ENCODE measurements around the gene TMPRSS13. TPM values are rescaled to one million over a fixed set of nuclear protein-coding genes. Genes with fewer than 3 reads are reported as not detected.

TMPRSS13 gene
- polyA plus RNA-seq, 1 donor from 2014 or later: not detected

GRCh38 chr11:117945047-117945810 lies 16.0 kb upstream of the TMPRSS13 start:
- no peaks in the 10 kb centered on the region for H3K36me3 ChIP-seq (ENCODE audit: insufficient read depth, low read length)
- no peak overlapping the region for H3K4me2 ChIP-seq (ENCODE audit: low read length)
- no peaks in the 10 kb centered on the region for H4K20me1 ChIP-seq (ENCODE audit: insufficient read depth)
- no peak overlapping the region for H3K27ac ChIP-seq (ENCODE audit: low read length)
- H3K4me3 ChIP-seq (ENCODE audit: low read length): no peak overlapping the region
- H3F3A ChIP-seq (ENCODE audit: insufficient read depth, low read length, poor library complexity, severe bottlenecking): no peaks in the 10 kb centered on the region
- no peak overlapping the region for H3K9ac ChIP-seq (ENCODE audit: low read length)
- no peak overlapping the region for H2AFZ ChIP-seq (ENCODE audit: low read depth, low read length)
- no peaks in the 10 kb centered on the region for H3K9me2 ChIP-seq (ENCODE audit: insufficient read depth, low read length)
- no peaks in the 10 kb centered on the region for H3K79me2 ChIP-seq (replicated peaks; ENCODE audit: insufficient read depth, low read length)
- H3K27me3 ChIP-seq (ENCODE audit: insufficient read depth, low read depth, low read length): no peaks in the 10 kb centered on the region
- no peaks in the 10 kb centered on the region for H3K9me3 ChIP-seq (ENCODE audit: low read length)
- peak; percentile 30 for TF ChIP-seq CTCF (IDR thresholded peaks at IDR 0.05; ENCODE audit: poor library complexity, severe bottlenecking)
- TF ChIP-seq EP300 (conservative IDR thresholded peaks at IDR 0.05; ENCODE audit: poor library complexity, severe bottlenecking): no peak

- no peak overlapping the region for H3K4me3 ChIP-seq (ENCODE audit: low read length)
- H3K36me3 ChIP-seq (ENCODE audit: insufficient read depth, low read length): no peaks in the 10 kb centered on the region
- no peaks in the 10 kb centered on the region for H4K20me1 ChIP-seq (ENCODE audit: insufficient read depth)
- H3K9me2 ChIP-seq (ENCODE audit: insufficient read depth, low read length): no peaks in the 10 kb centered on the region
- H3K9ac ChIP-seq (ENCODE audit: low read length): no peak overlapping the region
- H3K79me2 ChIP-seq (replicated peaks; ENCODE audit: insufficient read depth, low read length): no peaks in the 10 kb centered on the region
- no peaks in the 10 kb centered on the region for H3F3A ChIP-seq (ENCODE audit: insufficient read depth, low read length, poor library complexity, severe bottlenecking)
- no peak overlapping the region for H3K27ac ChIP-seq (ENCODE audit: low read length)
- H2AFZ ChIP-seq (ENCODE audit: low read depth, low read length): no peak overlapping the region
- no peaks in the 10 kb centered on the region for H3K9me3 ChIP-seq (ENCODE audit: low read length)
- no peaks in the 10 kb centered on the region for H3K27me3 ChIP-seq (ENCODE audit: insufficient read depth, low read depth, low read length)
- no peak for TF ChIP-seq REST (IDR thresholded peaks at IDR 0.05; ENCODE audit: borderline replicate concordance)
- TF ChIP-seq EP300 (conservative IDR thresholded peaks at IDR 0.05; ENCODE audit: poor library complexity, severe bottlenecking): no peak
- TF ChIP-seq CTCF (IDR thresholded peaks at IDR 0.05; ENCODE audit: poor library complexity, severe bottlenecking): no peak
- TF ChIP-seq POLR2AphosphoS5 (IDR thresholded peaks at IDR 0.05): no peak
- TF ChIP-seq SMC3 (conservative IDR thresholded peaks at IDR 0.05; ENCODE audit: poor library complexity): no peak
- no peak overlapping the region for H3K4me2 ChIP-seq (ENCODE audit: low read length)
These were observed 15.4 kb upstream of the TMPRSS13 start for GRCh38 chr11:117944554-117944953.

Data from neural cell (in vitro differentiated cells).